ENCODE data around the gene ZBTB20. TPM values are rescaled to one million over a fixed set of nuclear protein-coding genes. Genes with fewer than 3 reads are reported as not detected.

The ZBTB20 gene
- total RNA-seq, 1 donor from 2014 or later = 30.4 TPM

GRCh38 chr3:114903213-114903612, 243.9 kb downstream of the ZBTB20 start:
- Mint-ChIP-seq H3K4me3 (no peak overlapping the region), H3K36me3 (peaks cover 3% of the 10 kb centered on the region), H3K27me3 (ENCODE audit: low read depth) (no peaks in the 10 kb centered on the region), H3K27ac (no peak overlapping the region), H3K4me1 (peaks cover 13% of the 10 kb centered on the region), H3K9me3 (peaks cover 4% of the 10 kb centered on the region)
- DNase-seq (ENCODE audit: low spot score in 2 of 2, unreplicated experiment in 2 of 2) = no peak
- TF ChIP-seq CTCF (IDR thresholded peaks at IDR 0.05; ENCODE audit: unreplicated experiment) = no peak

DNA sequence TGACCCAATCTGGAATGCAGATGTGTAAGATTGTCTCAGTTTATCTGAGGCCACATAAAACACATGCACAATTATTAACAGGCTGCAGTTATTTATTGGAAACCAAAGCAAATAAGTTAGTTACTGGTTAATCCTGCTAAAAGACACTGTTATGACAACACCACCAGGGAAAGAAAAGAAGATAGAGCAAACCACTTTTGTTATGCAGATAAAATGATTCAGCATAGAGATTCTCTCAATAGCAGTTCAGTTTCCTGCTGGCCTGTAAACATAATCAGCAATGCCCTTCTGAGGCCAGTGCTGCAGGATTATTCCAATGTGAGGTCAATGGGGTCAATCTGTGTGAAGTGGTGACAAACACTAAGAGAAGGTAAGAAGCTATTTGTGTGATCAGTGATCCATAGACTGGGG, 244.4 kb downstream of the ZBTB20 start:
- DNase-seq (ENCODE audit: low spot score in 2 of 2, unreplicated experiment in 2 of 2) = no peak
- H3K9me3 Mint-ChIP-seq = peaks cover 1% of the 10 kb centered on the region
- H3K4me1 Mint-ChIP-seq = peaks cover 13% of the 10 kb centered on the region
- no peaks in the 10 kb centered on the region for H3K27me3 Mint-ChIP-seq (ENCODE audit: low read depth)
- H3K27ac Mint-ChIP-seq = no peak overlapping the region
- H3K36me3 Mint-ChIP-seq = peaks cover 1% of the 10 kb centered on the region
- no peak for TF ChIP-seq CTCF (IDR thresholded peaks at IDR 0.05; ENCODE audit: unreplicated experiment)
- no peak overlapping the region for H3K4me3 Mint-ChIP-seq

- Mint-ChIP-seq H3K4me1 (peaks cover 13% of the 10 kb centered on the region), H3K27me3 (ENCODE audit: low read depth) (no peaks in the 10 kb centered on the region), H3K36me3 (no peaks in the 10 kb centered on the region), H3K4me3 (no peak overlapping the region), H3K9me3 (no peaks in the 10 kb centered on the region), H3K27ac (peak overlapping the region; percentile 15)
- no peak for TF ChIP-seq CTCF (IDR thresholded peaks at IDR 0.05; ENCODE audit: unreplicated experiment)
- DNase-seq (ENCODE audit: low spot score in 2 of 2, unreplicated experiment in 2 of 2) = no peak
Measured at GRCh38 chr3:114900908-114901307, 246.2 kb downstream of the ZBTB20 start.

DNA sequence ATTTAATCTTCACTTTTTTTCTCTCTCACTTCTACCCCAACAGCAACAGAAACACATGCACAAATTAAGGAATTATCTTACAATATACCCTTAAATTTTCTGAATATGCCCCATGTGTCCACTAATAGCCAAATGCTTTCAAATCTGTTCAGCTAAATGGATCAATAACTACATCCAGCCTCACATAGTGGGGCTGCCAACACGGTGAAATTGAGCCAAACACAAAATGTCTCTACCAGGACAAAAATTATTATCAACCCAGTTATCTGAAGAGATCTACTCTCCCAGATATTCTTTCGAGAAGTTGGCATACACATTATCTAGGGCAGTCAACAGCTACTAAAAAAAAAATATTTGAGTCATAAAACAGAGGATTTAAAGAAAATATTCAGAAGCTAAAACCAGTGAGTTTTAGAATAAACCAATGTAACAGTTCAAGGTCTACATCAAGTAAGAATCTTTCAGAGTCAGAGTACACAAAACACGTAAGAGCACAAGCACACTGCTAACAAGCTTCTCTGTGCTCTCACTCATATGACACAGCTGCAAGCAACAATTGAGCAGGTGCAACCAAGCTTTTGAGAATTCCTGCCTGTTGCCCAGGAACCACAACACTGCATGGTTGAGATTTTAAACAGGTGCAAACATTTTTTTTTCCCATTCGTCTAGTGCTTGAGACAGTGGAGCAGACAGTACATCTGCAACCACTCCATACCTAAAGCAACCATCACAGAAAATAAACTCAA, 247.7 kb downstream of the ZBTB20 start:
- peaks cover 13% of the 10 kb centered on the region for H3K4me1 Mint-ChIP-seq
- no peaks in the 10 kb centered on the region for H3K27me3 Mint-ChIP-seq (ENCODE audit: low read depth)
- no peaks in the 10 kb centered on the region for H3K9me3 Mint-ChIP-seq
- no peaks in the 10 kb centered on the region for H3K36me3 Mint-ChIP-seq
- no peak for TF ChIP-seq CTCF (IDR thresholded peaks at IDR 0.05; ENCODE audit: unreplicated experiment)
- H3K27ac Mint-ChIP-seq = peak overlapping the region; percentile 10
- DNase-seq (ENCODE audit: low spot score in 2 of 2, unreplicated experiment in 2 of 2) = no peak
- peak overlapping the region; percentile 5 for H3K4me3 Mint-ChIP-seq

- H3K9me3 Mint-ChIP-seq = no peaks in the 10 kb centered on the region
- peaks cover 13% of the 10 kb centered on the region for H3K4me1 Mint-ChIP-seq
- no peaks in the 10 kb centered on the region for H3K36me3 Mint-ChIP-seq
- H3K27me3 Mint-ChIP-seq (ENCODE audit: low read depth) = no peaks in the 10 kb centered on the region
- TF ChIP-seq CTCF (IDR thresholded peaks at IDR 0.05; ENCODE audit: unreplicated experiment) = no peak
- DNase-seq (ENCODE audit: low spot score in 2 of 2, unreplicated experiment in 2 of 2) = no peak
- H3K4me3 Mint-ChIP-seq = no peak overlapping the region
- no peak overlapping the region for H3K27ac Mint-ChIP-seq
Measured at GRCh38 chr3:114896978-114897377, 250.1 kb downstream of the ZBTB20 start.

Measured in mesothelial cell of epicardium (in vitro differentiated cells).